WERI-Rb-1 (cell line): Measurements from ENCODE around the gene MAP3K7CL.

Experiments used
- DNase-seq: peaks from one replicate; pipeline ENCODE4 v3.0.0-alpha.2; 2020
- H3K27ac ChIP-seq: fragments of 250-450 bp; sonication (Bioruptor Pico); 2 replicates; pipeline ENCODE4 v1.5.1; 2020; ENCODE audit warnings: mild to moderate bottlenecking, moderate library complexity
- H3K27me3 ChIP-seq: fragments of 250-450 bp; sonication (Bioruptor Pico); 2 replicates; pipeline ENCODE4 v1.5.1; 2021; ENCODE audit warnings: mild to moderate bottlenecking, low read depth, moderate library complexity; ENCODE audit not compliant: insufficient read depth, severe bottlenecking
- H3K36me3 ChIP-seq: fragments of 250-450 bp; sonication (Bioruptor Pico); 2 replicates; pipeline ENCODE4 v1.5.1; 2020; ENCODE audit warnings: mild to moderate bottlenecking, moderate library complexity
- H3K4me3 ChIP-seq: 2 replicates; pipeline ENCODE4 v1.5.1; 2011; ENCODE audit warnings: low read depth, mild to moderate bottlenecking, control low read depth, low read length
- H3K9me3 ChIP-seq: fragments of 250-450 bp; sonication (Bioruptor Pico); 2 replicates; pipeline ENCODE4 v1.5.1; 2021; ENCODE audit warnings: mild to moderate bottlenecking, moderate library complexity; ENCODE audit not compliant: severe bottlenecking
- CTCF ChIP-seq: IDR thresholded peaks from 2 replicates; pipeline ENCODE4 v1.5.1; 2011; ENCODE audit warnings: low read depth, mild to moderate bottlenecking, control low read depth, inconsistent platforms, low read length

MAP3K7CL gene

GRCh38 chr21:29193901-29194300 is 63.5 kb downstream of the MAP3K7CL start:
- H3K27me3 ChIP-seq = no peaks in the 10 kb centered on the region
- no peak overlapping the region for H3K4me3 ChIP-seq
- DNase-seq = no peak
- no peaks in the 10 kb centered on the region for H3K36me3 ChIP-seq
- H3K9me3 ChIP-seq = no peaks in the 10 kb centered on the region
- no peak overlapping the region for H3K27ac ChIP-seq
- TF ChIP-seq CTCF = no peak

GRCh38 chr21:29194342-29194741 is 63.9 kb downstream of the MAP3K7CL start:
- no peak overlapping the region for H3K27ac ChIP-seq
- no peak for DNase-seq
- H3K36me3 ChIP-seq = no peaks in the 10 kb centered on the region
- H3K4me3 ChIP-seq = no peak overlapping the region
- no peak for TF ChIP-seq CTCF
- H3K27me3 ChIP-seq = no peaks in the 10 kb centered on the region
- no peaks in the 10 kb centered on the region for H3K9me3 ChIP-seq

GRCh38 chr21:29194847-29195246 is 64.4 kb downstream of the MAP3K7CL start:
- H3K27ac ChIP-seq = no peak overlapping the region
- H3K4me3 ChIP-seq = no peak overlapping the region
- no peaks in the 10 kb centered on the region for H3K9me3 ChIP-seq
- H3K36me3 ChIP-seq = no peaks in the 10 kb centered on the region
- H3K27me3 ChIP-seq = no peaks in the 10 kb centered on the region
- no peak for TF ChIP-seq CTCF
- no peak for DNase-seq

GRCh38 chr21:29195981-29196669 is 65.7 kb downstream of the MAP3K7CL start:
- H3K36me3 ChIP-seq = no peaks in the 10 kb centered on the region
- no peak overlapping the region for H3K27ac ChIP-seq
- DNase-seq = no peak
- H3K27me3 ChIP-seq = no peaks in the 10 kb centered on the region
- TF ChIP-seq CTCF = no peak
- no peak overlapping the region for H3K4me3 ChIP-seq
- H3K9me3 ChIP-seq = peaks cover 4% of the 10 kb centered on the region

GRCh38 chr21:29196670-29197191 is 66.3 kb downstream of the MAP3K7CL start:
- no peak overlapping the region for H3K27ac ChIP-seq
- no peaks in the 10 kb centered on the region for H3K36me3 ChIP-seq
- no peak for DNase-seq
- peaks cover 8% of the 10 kb centered on the region for H3K9me3 ChIP-seq
- H3K4me3 ChIP-seq = no peak overlapping the region
- no peak for TF ChIP-seq CTCF
- no peaks in the 10 kb centered on the region for H3K27me3 ChIP-seq

GRCh38 chr21:29201186-29201585 is 70.7 kb downstream of the MAP3K7CL start:
- DNase-seq = no peak
- Histone ChIP-seq H3K4me3 (no peak overlapping the region), H3K36me3 (no peaks in the 10 kb centered on the region), H3K9me3 (peaks cover 10% of the 10 kb centered on the region), H3K27ac (no peak overlapping the region), H3K27me3 (no peaks in the 10 kb centered on the region)
- no peak for TF ChIP-seq CTCF
